Mesodermal cell (in vitro differentiated cells): Measurements from ENCODE around the gene LARGE2.

Experiments
- H3K27ac ChIP-seq: 2 replicates; pipeline ENCODE4 v1.7.0; 2013; ENCODE audit warnings: mild to moderate bottlenecking, low read depth, low read length, moderate library complexity; ENCODE audit not compliant: severe bottlenecking
- H3K36me3 ChIP-seq: 2 replicates; pipeline ENCODE4 v1.7.1; 2013; ENCODE audit warnings: mild to moderate bottlenecking, low read length, moderate library complexity; ENCODE audit not compliant: control insufficient read depth, insufficient read depth
- H3K4me1 ChIP-seq: one replicate; pipeline ENCODE4 v1.7.1; 2013; ENCODE audit warnings: mild to moderate bottlenecking, low read length; ENCODE audit not compliant: insufficient read depth, control insufficient read depth, poor library complexity, severe bottlenecking
- H3K4me3 ChIP-seq: 2 replicates; pipeline ENCODE4 v1.7.0; 2013; ENCODE audit warnings: low read length, control low read depth, mild to moderate bottlenecking; ENCODE audit not compliant: insufficient read depth, poor library complexity, severe bottlenecking; ENCODE audit errors: extremely low read depth
- H3K9me3 ChIP-seq: 2 replicates; pipeline ENCODE4 v1.7.1; 2013; ENCODE audit warnings: mild to moderate bottlenecking, low read length, moderate library complexity; ENCODE audit not compliant: control insufficient read depth
- WGBS, 2 experiments: methylation state at CpG; one replicate each; pipeline ENCODE4 v1.1.5; 2013; ENCODE audit warnings: missing lambda C conversion rate in 2 of 2; ENCODE audit not compliant: insufficient coverage in 2 of 2; 5-methylcytosine and 5-hydroxymethylcytosine counted together

LARGE2 gene

GRCh38 chr11:45947885-45948284, 25.4 kb downstream of the LARGE2 start:
- Histone ChIP-seq H3K9me3 (no peaks in the 10 kb centered on the region), H3K4me3 (no peak overlapping the region), H3K27ac (no peak overlapping the region), H3K36me3 (peaks cover 85% of the 10 kb centered on the region), H3K4me1 (no peaks in the 10 kb centered on the region)
- WGBS, 2 experiments = no CpG with 5 or more reads among the region's 1 CpG

DNA sequence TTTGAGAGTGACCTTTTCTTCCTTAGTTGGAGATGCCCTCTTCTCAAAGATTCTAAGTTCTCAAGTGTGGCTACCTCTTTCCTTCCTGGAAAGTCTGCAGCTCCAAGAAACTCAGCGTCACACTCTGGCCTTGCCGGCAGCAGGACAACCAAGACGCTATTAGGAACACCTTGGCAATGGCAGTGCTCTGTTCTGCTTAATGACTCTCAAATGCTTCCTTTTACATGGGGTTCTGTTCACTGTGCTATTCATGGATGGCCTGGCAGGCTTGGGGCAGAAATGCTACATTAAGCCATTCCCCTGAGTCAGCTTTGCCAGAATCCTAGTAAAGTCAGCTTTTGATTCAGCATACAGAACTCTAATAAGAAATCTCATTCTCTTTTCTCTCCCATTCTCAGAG, 25.9 kb downstream of the LARGE2 start:
- Histone ChIP-seq H3K9me3 (no peaks in the 10 kb centered on the region), H3K4me3 (no peak overlapping the region), H3K4me1 (no peaks in the 10 kb centered on the region), H3K27ac (no peak overlapping the region), H3K36me3 (peaks cover 85% of the 10 kb centered on the region)
- WGBS, 2 experiments = 91 to 97% methylated on average over 3 of the region's 3 CpGs

- Histone ChIP-seq H3K27ac (no peak overlapping the region), H3K9me3 (no peaks in the 10 kb centered on the region), H3K4me1 (no peaks in the 10 kb centered on the region), H3K4me3 (no peak overlapping the region), H3K36me3 (peaks cover 80% of the 10 kb centered on the region)
- 100% methylated on average over 1 of the region's 1 CpG for WGBS, 2 experiments
Observed at GRCh38 chr11:45949992-45950407, 27.5 kb downstream of the LARGE2 start.

- Histone ChIP-seq H3K9me3 (no peaks in the 10 kb centered on the region), H3K4me3 (no peak overlapping the region), H3K36me3 (peaks cover 52% of the 10 kb centered on the region), H3K4me1 (no peaks in the 10 kb centered on the region), H3K27ac (no peak overlapping the region)
- WGBS, 2 experiments = 83% methylated on average over 1 of the region's 1 CpG; no CpG with 5 or more reads in 1 of the 2 experiments
Observed at GRCh38 chr11:45959851-45960250, 37.4 kb downstream of the LARGE2 start.

- H3K4me1 ChIP-seq = no peaks in the 10 kb centered on the region
- H3K36me3 ChIP-seq = peaks cover 49% of the 10 kb centered on the region
- no peak overlapping the region for H3K4me3 ChIP-seq
- 100% methylated on average over 1 of the region's 4 CpGs; no CpG with 5 or more reads in 1 of the 2 experiments for WGBS, 2 experiments
- no peak overlapping the region for H3K27ac ChIP-seq
- no peaks in the 10 kb centered on the region for H3K9me3 ChIP-seq
Observed at GRCh38 chr11:45960387-45961095, 38.1 kb downstream of the LARGE2 start.

DNA sequence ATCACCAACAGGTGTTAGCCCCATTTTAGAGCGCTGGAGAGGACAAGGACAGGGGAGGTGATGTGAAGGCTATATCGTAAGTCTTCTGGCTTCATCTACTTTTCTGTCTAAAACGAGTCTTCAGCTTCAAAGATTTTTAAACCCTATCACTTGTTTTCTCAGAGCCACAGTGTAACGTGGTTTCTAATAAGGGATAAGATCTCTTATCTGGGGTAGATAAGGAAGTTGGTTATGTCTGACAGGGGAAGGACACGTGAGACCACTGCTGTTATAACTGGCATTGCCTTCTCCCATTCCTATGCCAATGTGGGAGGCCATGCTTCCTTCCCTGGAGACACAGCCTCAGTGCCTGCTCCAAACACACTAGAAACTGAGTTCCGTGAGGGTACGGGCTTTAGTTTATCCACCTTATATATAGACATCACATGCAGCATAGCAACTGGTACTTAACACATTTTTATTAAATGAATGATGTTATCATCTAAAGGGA, 39.3 kb downstream of the LARGE2 start:
- H3K36me3 ChIP-seq = peaks cover 57% of the 10 kb centered on the region

GRCh38 chr11:45964911-45965389, 42.5 kb downstream of the LARGE2 start:
- no peak overlapping the region for H3K4me3 ChIP-seq

More for the DNA sequence above, 39.3 kb downstream of the LARGE2 start:
- Histone ChIP-seq H3K27ac (no peak overlapping the region), H3K4me1 (no peaks in the 10 kb centered on the region), H3K4me3 (no peak overlapping the region), H3K9me3 (no peaks in the 10 kb centered on the region)
- WGBS, 2 experiments = 88 to 93% methylated on average over 1 to 2 of the region's 7 CpGs

GRCh38 chr11:45967506-45967905, 45.0 kb downstream of the LARGE2 start:
- Histone ChIP-seq H3K27ac (no peak overlapping the region), H3K4me3 (no peak overlapping the region), H3K4me1 (no peaks in the 10 kb centered on the region), H3K9me3 (no peaks in the 10 kb centered on the region), H3K36me3 (peaks cover 63% of the 10 kb centered on the region)
- WGBS, 2 experiments = 100% methylated on average over 1 of the region's 2 CpGs; no CpG with 5 or more reads in 1 of the 2 experiments

More at GRCh38 chr11:45964911-45965389, 42.5 kb downstream of the LARGE2 start:
- no peaks in the 10 kb centered on the region for H3K4me1 ChIP-seq
- no peaks in the 10 kb centered on the region for H3K9me3 ChIP-seq
- H3K27ac ChIP-seq = no peak overlapping the region
- peaks cover 73% of the 10 kb centered on the region for H3K36me3 ChIP-seq
- 55 to 58% methylated on average over 6 to 7 of the region's 9 CpGs for WGBS, 2 experiments

- Histone ChIP-seq H3K4me3 (no peak overlapping the region), H3K9me3 (no peaks in the 10 kb centered on the region), H3K36me3 (peaks cover 59% of the 10 kb centered on the region), H3K27ac (no peak overlapping the region), H3K4me1 (no peaks in the 10 kb centered on the region)
- no CpG with 5 or more reads among the region's 2 CpGs for WGBS, 2 experiments
Observed at GRCh38 chr11:45968901-45969300, 46.4 kb downstream of the LARGE2 start.

GRCh38 chr11:45973601-45974000, 51.1 kb downstream of the LARGE2 start:
- Histone ChIP-seq H3K27ac (no peak overlapping the region), H3K36me3 (peaks cover 57% of the 10 kb centered on the region), H3K9me3 (no peaks in the 10 kb centered on the region), H3K4me1 (no peaks in the 10 kb centered on the region), H3K4me3 (no peak overlapping the region)
- WGBS, 2 experiments = 100% methylated on average over 2 to 3 of the region's 4 CpGs

DNA sequence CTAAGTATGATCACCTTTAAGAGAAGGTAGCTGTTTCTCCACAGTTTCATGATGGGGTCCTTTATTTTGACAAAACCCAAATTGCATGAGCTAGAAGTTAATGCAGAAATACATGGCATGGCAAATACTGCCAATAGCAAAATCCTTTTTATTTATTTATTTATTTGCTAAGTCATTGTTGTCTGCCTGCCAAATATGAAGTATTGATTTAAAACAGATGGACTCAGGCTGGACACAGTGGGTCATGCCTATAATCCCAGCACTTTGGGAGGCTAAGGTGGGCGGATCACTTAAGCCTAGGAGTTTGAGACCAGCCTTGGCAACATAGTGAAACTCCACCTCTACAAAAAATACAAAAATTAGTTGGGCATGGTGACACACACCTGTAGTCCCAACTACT, 52.4 kb downstream of the LARGE2 start:
- H3K4me3 ChIP-seq = no peak overlapping the region
- no peaks in the 10 kb centered on the region for H3K4me1 ChIP-seq
- no peak overlapping the region for H3K27ac ChIP-seq
- H3K9me3 ChIP-seq = no peaks in the 10 kb centered on the region
- no CpG with 5 or more reads among the region's 1 CpG for WGBS, 2 experiments
- peaks cover 57% of the 10 kb centered on the region for H3K36me3 ChIP-seq
